NT2/D1 (cell line): Measurements from ENCODE around the gene STXBP6.

Experiments used
- DNase-seq: peaks from one replicate; pipeline ENCODE4 v3.0.0-alpha.2; 2011; ENCODE audit warnings: low read depth, low spot score
- H3K27me3 ChIP-seq: 2 replicates; pipeline ENCODE4 v1.6.0; 2011; ENCODE audit warnings: mild to moderate bottlenecking; ENCODE audit not compliant: insufficient read length, insufficient read depth
- H3K36me3 ChIP-seq: 2 replicates; pipeline ENCODE4 v1.6.1; 2011; ENCODE audit warnings: mild to moderate bottlenecking, low read length, mixed read lengths; ENCODE audit not compliant: insufficient read depth, insufficient read length
- H3K4me1 ChIP-seq: 2 replicates; pipeline ENCODE4 v1.5.1; 2011; ENCODE audit not compliant: insufficient read depth, insufficient read length
- H3K4me3 ChIP-seq: 2 replicates; pipeline ENCODE4 v1.5.1; 2011; ENCODE audit warnings: low read depth; ENCODE audit not compliant: insufficient read length
- H3K9ac ChIP-seq: 2 replicates; pipeline ENCODE4 v1.6.0; 2011; ENCODE audit warnings: low read depth; ENCODE audit not compliant: insufficient read length
- H3K9me3 ChIP-seq: 2 replicates; pipeline ENCODE4 v1.5.1; 2011; ENCODE audit warnings: mild to moderate bottlenecking, low read length; ENCODE audit not compliant: insufficient read depth
- SUZ12 ChIP-seq: IDR thresholded peaks from 2 replicates; pipeline ENCODE4 v1.6.1; 2011; ENCODE audit not compliant: insufficient read length, insufficient read depth; ENCODE audit errors: extremely low read depth
- YY1 ChIP-seq: IDR thresholded peaks from 2 replicates; pipeline ENCODE4 v1.6.1; 2011; ENCODE audit not compliant: insufficient read length, insufficient read depth
- ZNF274 ChIP-seq: IDR thresholded peaks from 2 replicates; pipeline ENCODE4 v1.6.1; 2011; ENCODE audit warnings: mild to moderate bottlenecking, low read depth, low read length

STXBP6 gene

GRCh38 chr14:25041898-25042297 lies 8.0 kb downstream of the STXBP6 start:
- peaks cover 4% of the 10 kb centered on the region for H3K27me3 ChIP-seq
- H3K9ac ChIP-seq, result no peak overlapping the region
- TF ChIP-seq YY1 (no peak), SUZ12 (no peak), ZNF274 (no peak)
- no peak overlapping the region for H3K4me3 ChIP-seq
- no peaks in the 10 kb centered on the region for H3K9me3 ChIP-seq
- no peaks in the 10 kb centered on the region for H3K4me1 ChIP-seq
- H3K36me3 ChIP-seq, result no peaks in the 10 kb centered on the region
- DNase-seq, result no peak

- H3K36me3 ChIP-seq, result no peaks in the 10 kb centered on the region
- DNase-seq, result no peak
- no peak for TF ChIP-seq ZNF274
- no peak for TF ChIP-seq SUZ12
- TF ChIP-seq YY1, result no peak
Observed at GRCh38 chr14:25041484-25041883, 8.5 kb downstream of the STXBP6 start.

GRCh38 chr14:25039933-25040332 lies 10.0 kb downstream of the STXBP6 start:
- H3K9ac ChIP-seq, result no peak overlapping the region
- no peaks in the 10 kb centered on the region for H3K36me3 ChIP-seq
- no peaks in the 10 kb centered on the region for H3K4me1 ChIP-seq
- no peak for TF ChIP-seq YY1
- no peak for TF ChIP-seq SUZ12
- no peak for TF ChIP-seq ZNF274
- no peak for DNase-seq
- no peaks in the 10 kb centered on the region for H3K27me3 ChIP-seq
- H3K4me3 ChIP-seq, result no peak overlapping the region
- no peaks in the 10 kb centered on the region for H3K9me3 ChIP-seq

More at GRCh38 chr14:25041484-25041883, 8.5 kb downstream of the STXBP6 start:
- no peak overlapping the region for H3K4me3 ChIP-seq
- H3K9ac ChIP-seq, result no peak overlapping the region
- H3K9me3 ChIP-seq, result no peaks in the 10 kb centered on the region
- H3K4me1 ChIP-seq, result no peaks in the 10 kb centered on the region
- H3K27me3 ChIP-seq, result no peaks in the 10 kb centered on the region

- no peak overlapping the region for H3K9ac ChIP-seq
- no peaks in the 10 kb centered on the region for H3K36me3 ChIP-seq
- no peak for TF ChIP-seq ZNF274
- TF ChIP-seq SUZ12, result no peak
- no peak for TF ChIP-seq YY1
- DNase-seq, result no peak
- H3K4me3 ChIP-seq, result no peak overlapping the region
- no peaks in the 10 kb centered on the region for H3K9me3 ChIP-seq
- no peaks in the 10 kb centered on the region for H3K4me1 ChIP-seq
- H3K27me3 ChIP-seq, result no peaks in the 10 kb centered on the region
Observed at GRCh38 chr14:25038044-25038668, 11.8 kb downstream of the STXBP6 start.

GRCh38 chr14:25037032-25037431 lies 12.9 kb downstream of the STXBP6 start:
- no peak for DNase-seq
- Histone ChIP-seq H3K36me3 (no peaks in the 10 kb centered on the region), H3K9me3 (no peaks in the 10 kb centered on the region), H3K27me3 (no peaks in the 10 kb centered on the region), H3K4me3 (no peak overlapping the region), H3K4me1 (no peaks in the 10 kb centered on the region), H3K9ac (no peak overlapping the region)
- TF ChIP-seq ZNF274, result no peak
- no peak for TF ChIP-seq YY1
- TF ChIP-seq SUZ12, result no peak

- Histone ChIP-seq H3K4me1 (no peaks in the 10 kb centered on the region), H3K27me3 (no peaks in the 10 kb centered on the region), H3K9ac (no peak overlapping the region), H3K9me3 (no peaks in the 10 kb centered on the region), H3K36me3 (no peaks in the 10 kb centered on the region), H3K4me3 (no peak overlapping the region)
- DNase-seq, result no peak
- TF ChIP-seq YY1 (no peak), ZNF274 (no peak), SUZ12 (no peak)
Observed at GRCh38 chr14:25034803-25035681, 14.9 kb downstream of the STXBP6 start.

- no peak for DNase-seq
- no peaks in the 10 kb centered on the region for H3K27me3 ChIP-seq
- TF ChIP-seq ZNF274, result no peak
- no peak for TF ChIP-seq YY1
- no peak for TF ChIP-seq SUZ12
- no peaks in the 10 kb centered on the region for H3K36me3 ChIP-seq
- no peak overlapping the region for H3K4me3 ChIP-seq
- H3K9me3 ChIP-seq, result no peaks in the 10 kb centered on the region
- no peaks in the 10 kb centered on the region for H3K4me1 ChIP-seq
- H3K9ac ChIP-seq, result no peak overlapping the region
Observed at GRCh38 chr14:25033358-25033757, 16.6 kb downstream of the STXBP6 start.
